NCI-H69 (cell line): ENCODE results near the gene EFNA2.

Experiments
- DNase-seq: peaks from one replicate; lab custom pipeline; 2025; lab: John Stamatoyannopoulos, UW

The EFNA2 gene

DNA sequence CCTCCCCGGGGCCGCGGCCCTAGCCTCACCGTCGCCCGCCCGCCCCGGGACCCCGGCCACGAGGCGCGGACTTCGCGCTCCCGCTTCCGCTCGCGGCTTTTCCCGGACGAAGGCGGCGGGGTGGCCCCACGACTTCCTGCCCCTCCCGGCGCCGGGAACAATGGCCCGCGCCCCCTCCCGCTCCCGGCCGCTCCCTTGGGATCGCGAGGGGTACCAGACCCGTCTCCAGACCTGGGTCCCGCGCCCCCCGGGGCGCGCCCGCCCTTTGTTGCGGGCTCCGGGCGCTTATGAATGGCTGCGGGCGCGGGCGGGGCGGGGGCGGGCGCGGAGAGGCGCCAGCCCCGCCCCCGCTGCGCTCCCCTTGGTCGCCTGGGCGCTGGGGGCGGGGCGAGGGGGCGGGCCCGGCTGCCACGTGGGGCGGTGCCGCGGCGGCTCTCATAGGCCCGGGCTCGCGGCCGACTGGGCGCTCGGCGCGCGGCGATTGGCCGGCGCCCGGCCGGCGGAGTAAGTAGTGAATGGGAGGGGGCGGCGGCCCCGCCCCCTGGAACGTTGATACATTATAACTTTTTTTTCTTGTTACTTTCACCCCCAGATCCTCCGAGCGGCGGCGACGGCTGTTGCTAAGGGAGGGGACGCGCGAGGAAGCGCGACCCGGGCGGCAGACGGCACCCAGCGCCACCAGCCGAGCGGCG is 36.2 kb upstream of the EFNA2 start:
- peak; percentile 99 for DNase-seq

DNA sequence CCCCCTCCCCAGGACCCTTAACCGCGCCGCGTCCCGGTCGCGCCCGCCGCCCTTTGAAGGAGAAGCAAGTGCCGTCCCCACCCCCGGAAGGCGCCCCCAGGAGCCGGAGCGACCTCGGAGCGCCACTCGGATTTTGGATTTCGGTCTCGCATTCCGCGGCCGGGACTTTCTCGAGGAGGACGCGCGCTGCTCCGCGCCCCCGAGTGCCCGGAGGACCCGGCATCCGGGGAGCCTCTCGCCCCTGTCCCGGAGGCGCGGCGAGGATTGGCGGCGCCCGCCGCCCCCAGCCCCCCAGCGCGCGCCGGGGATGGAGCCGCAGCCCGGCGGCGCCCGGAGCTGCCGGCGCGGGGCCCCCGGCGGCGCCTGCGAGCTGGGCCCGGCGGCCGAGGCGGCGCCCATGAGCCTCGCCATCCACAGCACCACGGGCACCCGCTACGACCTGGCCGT is 35.7 kb upstream of the EFNA2 start:
- no peak for DNase-seq

DNA sequence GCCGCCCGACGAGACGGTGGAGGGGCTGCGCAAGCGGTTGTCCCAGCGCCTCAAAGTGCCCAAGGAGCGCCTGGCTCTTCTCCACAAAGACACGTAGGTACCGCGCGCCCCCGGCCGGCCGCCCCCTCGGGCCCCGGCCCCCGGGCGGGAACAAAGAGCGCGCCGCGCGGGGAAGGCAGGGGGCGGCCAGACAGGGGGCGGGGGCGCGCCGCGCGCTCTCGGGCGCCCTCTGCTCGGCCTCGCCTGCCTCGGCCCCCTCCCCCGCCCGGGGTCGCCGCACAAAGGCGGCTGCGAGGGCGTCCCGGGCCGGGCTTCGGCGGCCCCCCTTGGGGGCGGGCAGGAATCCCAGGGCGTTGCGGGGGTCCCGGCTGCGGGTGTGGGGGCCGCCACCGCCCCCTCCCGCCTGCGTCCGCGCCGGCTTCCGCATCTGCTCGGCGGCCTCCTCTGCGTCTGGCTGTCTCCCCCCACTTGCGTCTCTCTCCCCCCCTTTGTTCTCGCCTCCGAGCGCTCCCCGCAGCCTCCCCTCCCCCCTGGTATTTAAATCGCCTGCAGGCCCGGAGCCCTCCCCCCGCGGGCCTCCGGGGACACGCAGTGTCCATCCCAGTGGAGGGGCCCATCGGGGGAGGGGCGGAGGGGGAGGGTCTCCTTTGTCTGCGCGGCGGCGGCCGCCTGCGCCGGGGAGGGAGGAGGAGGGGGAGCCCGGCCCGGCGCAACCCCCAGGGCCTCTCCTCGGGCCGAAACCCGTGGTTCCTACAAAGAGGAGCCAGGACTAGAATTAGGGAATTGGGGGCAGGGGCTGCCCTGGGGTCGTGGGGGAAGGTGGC is 35.0 kb upstream of the EFNA2 start:
- DNase-seq: peak; percentile 92

DNA sequence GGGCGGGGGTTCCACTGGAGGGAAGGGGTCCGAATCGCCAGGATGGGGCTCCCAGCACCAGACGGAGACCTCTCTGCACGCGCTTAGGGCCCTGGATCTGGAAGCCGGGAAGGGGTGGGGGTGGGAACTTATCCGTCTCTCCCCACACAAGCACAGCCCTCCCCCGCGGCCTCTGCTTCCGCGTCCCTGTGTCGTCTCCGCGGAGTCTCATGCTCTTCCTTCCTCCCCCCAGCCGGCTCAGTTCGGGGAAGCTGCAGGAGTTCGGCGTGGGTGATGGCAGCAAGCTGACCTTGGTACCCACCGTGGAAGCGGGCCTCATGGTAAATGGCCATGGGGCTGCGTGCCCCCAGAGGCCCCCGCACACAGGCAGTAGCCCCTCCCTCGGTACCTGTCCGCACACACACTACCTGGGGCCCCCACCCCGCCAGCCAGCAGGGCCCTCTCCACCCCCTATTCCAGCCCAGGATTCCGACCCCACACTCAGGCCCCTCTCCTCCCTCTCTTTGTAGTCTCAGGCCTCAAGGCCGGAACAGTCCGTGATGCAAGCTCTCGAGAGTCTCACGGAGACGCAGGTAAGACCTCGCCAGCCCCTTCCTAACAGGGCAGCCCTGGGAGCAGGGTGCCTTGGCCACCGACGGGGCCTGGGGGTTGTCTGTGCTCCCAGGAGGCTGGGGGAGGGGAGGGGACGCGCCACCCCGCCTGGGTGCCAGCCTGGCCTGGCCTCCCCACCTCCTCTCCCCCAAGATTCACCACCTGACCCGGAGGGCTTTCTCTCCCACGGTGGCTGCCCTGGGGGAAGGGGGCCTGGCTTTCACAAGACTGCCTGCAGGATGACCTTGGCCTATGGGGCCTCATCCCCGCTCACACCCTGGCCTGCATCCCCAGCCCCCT is 34.1 kb upstream of the EFNA2 start:
- peak; percentile 78 for DNase-seq

DNA sequence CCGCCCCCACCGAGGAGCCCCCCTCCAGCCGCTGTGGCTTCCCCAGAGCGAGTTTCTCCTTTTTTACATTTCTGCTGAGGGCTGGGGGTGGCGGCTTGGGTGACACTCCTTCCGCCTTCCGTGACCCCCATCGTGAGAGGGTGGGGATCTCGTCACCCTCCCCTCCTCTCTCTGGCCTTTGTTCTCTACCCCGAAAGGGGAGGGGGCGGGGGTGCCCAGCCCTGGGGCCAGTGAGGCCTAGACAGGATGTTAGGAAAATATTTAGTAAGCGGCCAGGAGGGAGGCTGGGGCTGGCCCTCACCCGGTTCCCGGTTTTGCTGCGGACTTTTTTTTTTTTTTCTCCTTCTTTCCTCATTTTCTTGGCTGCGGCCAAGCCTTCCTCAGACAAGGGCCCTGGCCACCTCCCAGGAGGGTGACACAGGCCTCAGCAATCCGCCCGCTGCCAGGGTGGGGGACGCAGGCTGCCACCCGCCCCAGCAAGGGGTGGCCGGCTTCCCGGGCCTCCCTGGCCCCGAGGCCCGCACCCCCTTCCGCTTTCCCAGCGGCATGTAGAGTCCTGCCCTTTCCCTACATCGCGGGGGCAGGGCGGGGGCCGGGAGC is 33.4 kb upstream of the EFNA2 start:
- peak; percentile 49 for DNase-seq

DNA sequence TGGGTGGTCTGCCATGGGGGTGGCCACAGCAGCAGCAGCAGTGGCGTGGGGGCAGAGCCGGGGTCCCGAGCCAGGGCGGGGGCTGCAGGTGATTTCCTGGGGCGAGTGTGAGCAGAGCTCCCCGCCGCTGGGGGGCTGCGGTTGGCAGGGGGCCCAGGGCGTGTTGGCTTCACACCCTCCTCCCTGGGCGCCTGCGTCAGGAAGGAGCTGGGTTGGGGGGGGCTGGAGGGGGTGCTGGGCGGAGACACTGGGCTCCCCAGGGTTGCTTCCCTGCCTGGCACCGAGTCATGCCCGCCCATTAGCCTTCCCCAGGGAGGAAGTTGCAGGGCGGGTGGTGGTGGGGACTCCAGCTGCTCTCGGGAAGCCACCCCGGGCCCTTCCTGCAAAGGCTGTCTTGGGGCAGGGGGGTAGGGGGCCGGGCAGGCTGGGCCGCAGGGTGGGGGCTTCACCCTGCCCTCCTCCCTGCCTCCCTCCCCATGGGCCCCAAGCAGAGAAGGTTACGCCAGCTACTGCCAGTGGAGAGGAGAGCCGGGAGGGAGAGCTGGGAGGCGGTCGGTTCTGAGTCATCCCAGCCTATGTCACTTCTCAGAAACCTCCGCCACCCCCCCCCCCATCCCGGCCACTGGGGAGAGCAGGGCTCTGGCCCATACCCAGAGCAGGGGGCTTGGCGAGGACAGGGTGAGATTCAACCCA is 32.7 kb upstream of the EFNA2 start:
- peak; percentile 66 for DNase-seq

DNA sequence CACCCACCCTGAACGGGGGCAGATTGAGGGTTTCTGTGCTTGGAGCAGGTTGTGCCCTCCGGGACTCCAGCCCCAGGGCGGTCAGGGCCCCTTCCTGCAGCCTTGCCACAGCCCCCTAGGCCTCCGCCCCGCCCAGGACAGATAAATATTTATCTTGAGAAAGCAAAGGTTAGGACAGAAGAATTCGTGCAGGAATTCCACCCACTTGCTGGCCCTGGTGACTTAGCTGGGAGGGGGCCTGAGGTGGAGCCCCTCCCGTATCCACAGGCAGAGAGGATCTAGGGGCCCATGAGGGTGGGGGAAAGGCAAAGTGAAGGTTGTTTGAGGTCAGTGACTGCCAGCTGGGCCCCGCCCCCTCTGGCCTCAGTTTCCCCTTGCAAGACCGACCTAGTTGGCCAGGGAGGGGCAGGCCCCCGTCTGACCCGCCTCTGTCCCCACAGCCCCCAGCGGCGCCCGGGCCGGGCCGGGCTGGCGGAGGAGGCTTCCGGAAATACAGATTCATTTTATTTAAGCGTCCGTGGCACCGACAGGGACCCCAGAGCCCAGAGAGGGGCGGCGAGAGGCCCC is 32.1 kb upstream of the EFNA2 start:
- no peak for DNase-seq

DNA sequence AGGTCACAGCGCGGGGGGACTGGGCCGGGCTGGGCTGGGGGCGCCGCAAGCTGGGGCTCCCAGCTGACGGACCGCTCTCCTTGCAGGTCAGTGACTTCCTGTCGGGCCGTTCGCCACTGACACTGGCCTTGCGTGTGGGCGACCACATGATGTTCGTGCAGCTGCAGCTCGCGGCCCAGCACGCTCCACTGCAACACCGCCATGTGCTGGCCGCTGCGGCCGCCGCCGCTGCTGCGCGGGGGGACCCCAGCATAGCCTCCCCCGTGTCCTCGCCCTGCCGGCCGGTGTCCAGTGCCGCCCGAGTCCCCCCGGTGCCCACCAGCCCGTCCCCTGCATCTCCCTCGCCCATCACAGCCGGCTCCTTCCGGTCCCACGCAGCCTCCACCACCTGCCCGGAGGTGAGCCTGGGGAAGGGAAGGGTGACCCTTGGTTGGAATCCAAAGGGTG is 31.6 kb upstream of the EFNA2 start:
- DNase-seq: no peak

DNA sequence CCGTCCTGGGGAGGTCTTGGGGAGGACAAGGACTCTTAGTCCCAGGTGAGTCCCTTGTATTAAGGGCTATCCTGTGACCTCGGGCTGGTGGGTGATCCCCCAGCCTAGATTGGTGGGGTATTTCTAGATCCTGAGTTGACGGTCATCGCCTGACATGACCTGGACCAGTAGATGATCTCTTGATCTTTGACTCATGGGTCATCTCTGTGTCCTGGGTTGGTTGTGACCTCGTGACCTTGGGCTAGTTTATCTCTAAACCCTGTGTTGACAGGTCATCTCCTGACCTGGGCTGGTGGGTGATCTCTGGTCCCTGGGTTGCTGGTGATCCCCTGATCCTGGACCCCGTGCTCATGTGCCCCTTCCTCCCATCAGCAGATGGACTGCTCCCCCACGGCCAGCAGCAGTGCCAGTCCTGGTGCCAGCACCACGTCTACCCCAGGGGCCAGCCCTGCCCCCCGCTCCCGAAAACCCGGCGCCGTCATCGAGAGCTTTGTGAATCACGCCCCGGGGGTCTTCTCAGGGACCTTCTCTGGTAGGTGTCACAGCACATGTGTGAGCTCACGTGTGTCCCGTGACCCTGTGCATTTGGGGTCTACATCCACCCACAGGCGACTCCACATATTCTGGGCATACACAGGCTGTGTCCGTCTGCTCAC is 31.0 kb upstream of the EFNA2 start:
- no peak for DNase-seq

DNA sequence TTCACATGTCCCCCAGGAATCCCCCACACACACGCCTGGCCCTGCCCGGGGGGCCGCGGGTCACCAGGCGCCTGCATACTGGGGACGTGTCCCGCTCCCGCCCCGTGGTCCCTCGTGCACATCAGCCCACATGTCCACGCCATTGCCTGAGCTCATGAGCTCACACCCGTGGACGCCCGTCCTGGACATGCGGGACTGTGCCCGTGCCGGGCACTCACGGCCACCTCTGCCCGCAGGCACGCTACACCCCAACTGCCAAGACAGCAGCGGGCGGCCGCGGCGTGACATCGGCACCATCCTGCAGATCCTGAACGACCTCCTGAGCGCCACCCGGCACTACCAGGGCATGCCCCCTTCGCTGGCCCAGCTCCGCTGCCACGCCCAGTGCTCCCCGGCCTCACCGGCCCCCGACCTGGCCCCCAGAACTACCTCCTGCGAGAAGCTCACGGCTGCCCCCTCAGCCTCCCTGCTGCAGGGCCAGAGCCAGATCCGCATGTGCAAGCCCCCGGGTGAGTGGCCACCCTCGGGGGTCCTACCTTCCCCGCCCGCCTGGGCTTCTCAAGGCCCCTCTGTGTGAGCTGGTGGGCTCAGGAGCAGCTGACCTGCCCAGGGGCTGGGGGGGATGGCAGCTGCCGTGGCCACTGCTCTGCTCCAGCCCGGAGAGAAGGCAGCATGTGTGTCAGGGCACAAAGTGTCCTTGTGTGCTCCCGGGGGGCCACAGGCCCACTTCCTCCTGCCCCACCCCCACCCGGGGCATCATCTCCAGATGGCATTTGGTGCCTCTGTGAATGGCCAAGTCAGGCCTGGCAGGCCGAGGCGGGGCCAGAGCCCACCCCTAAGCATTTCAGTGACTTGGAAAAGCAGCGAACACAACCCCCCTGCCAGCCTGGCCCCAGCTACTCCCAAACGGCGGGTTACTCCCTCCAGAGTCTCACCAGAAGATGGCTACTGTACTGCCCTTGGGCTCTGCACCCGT is 30.2 kb upstream of the EFNA2 start:
- no peak for DNase-seq

DNA sequence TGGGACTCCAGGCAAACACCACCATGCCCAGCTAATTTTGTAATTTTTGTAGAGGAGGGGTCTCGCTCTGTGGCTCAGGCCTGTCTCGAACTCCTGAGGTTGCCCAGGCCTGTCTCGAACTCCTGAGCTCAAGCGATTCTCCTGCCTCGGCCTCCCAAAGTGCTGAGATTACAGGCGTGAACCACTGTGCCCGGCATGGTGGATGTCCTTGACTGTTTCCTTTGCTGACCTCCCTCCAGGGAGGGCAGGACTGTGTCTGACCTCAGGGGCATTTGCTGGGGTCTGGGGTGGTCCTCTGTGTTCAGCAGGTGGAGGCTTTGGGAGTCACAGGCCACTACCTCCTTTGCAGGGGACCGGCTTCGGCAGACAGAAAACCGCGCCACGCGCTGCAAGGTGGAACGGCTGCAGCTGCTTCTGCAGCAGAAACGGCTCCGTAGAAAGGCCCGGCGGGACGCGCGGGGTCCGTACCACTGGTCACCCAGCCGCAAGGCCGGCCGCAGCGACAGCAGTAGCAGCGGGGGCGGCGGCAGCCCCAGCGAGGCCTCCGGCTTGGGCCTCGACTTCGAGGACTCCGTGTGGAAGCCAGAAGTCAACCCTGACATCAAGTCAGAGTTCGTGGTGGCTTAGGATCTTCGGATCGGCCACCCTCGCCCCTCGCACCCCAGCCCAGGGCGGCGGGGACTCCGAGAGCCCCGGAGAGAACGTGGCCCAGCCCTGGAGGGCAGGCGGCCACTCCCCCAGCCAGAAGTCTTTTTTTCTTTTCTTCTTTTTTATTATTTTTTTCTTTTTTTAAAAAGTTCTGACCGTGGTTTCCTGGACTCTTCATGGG is 28.8 kb upstream of the EFNA2 start:
- DNase-seq: no peak

DNA sequence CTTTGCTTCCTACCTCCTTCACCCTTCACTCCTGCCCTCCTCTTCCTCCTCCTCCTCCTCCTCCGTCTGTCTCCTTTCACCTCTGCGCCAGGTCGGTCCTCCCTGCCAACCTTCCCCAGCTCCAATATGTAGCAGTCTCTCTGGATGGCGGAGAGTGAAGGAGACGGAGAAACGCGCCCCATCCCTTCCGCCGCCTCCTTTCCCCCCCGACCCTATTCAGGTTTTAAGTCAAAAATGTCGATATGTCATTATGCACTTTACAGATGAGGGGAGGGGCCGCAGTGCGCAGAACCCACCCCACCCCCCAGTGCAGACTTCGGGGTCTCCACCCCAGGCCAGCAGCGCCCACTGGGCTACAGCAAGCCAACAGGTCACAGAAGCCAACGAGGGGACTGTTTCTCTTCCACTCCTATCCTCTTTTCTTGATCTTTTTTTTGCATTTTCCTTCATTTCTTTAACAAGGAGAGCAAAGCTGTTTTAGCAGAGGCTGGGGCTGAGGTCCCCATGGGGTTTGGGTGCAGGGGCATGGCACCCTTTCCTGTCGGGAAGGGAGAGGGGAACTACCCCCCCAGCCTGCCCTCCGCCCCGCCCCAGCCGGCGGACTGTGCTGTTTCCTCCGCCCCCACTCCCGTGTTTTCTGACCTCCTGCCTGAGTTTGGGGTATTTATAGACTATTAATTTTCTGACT is 28.1 kb upstream of the EFNA2 start:
- DNase-seq: no peak

DNA sequence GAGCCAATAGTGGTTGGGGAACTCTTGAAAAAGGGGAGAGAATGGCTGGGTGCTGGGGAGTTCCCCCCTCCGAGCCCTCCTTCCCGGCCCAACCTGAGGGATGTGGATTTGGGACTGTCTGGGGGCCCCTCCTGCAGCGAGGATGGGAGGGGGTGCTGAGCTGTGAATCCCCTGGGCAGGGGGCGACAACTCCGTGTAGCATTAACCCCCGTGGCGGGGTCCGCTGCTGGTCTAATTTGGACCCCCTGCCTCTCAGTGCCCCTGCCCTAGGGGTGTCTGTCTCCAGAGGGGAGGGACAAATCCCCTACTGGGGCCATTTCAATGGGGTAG is 27.5 kb upstream of the EFNA2 start:
- DNase-seq: no peak

DNA sequence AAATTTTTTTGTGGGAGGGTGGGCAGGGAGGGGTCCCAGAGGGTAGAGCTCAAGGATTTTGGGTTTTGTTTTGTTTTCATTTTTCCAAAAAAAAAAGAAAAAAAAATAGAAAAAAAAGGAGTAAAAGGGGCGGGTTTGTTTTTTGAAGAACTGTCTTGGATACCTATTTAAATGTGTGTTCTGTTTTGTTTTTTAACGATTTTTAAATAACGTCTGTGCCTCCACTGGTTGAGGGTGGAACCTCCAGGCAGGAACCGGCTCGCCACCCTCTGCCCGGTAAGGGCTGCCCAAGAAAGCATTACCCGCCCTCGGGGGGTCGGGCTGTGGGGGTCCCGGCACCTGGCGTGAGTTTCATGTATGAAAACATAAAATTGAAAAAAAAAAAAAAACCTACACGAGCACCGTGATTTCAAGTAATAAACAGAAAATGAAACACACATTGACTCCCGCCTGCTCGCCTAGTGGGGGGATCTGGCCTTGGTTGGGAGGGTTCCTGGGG is 26.9 kb upstream of the EFNA2 start:
- no peak for DNase-seq

DNA sequence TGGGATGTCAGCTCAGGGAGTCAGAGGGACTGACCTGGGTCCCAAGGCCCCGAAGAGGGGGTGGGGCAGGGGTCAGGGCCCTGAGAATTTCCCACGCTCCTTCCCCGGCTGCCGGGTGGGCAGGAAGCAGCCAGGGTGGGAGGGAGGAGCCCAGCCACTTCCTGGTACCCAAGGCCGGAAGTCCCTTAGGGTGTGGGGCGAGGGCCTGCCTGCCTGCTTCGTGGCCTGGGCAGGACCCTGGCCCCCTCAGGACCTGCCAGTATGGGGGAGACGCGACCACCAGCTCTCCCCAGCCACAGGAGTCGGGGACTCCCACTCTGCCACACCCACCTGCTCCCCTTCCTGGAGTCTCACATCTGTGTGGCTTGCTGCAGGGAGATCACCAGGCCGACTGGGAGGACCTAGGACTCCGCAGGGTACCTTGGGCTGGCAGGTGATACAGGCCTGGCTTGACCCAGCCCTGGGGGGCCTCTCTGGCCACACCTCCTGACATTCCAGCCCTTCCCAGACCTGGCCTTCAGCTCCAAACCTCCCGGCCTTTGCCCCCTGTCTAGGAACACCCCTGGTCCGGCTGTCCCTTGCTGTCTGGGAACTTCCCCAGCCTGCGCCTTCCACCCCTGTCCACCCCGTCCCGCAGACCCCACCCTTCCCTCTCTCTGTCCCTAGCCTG is 26.3 kb upstream of the EFNA2 start:
- peak; percentile 71 for DNase-seq

DNA sequence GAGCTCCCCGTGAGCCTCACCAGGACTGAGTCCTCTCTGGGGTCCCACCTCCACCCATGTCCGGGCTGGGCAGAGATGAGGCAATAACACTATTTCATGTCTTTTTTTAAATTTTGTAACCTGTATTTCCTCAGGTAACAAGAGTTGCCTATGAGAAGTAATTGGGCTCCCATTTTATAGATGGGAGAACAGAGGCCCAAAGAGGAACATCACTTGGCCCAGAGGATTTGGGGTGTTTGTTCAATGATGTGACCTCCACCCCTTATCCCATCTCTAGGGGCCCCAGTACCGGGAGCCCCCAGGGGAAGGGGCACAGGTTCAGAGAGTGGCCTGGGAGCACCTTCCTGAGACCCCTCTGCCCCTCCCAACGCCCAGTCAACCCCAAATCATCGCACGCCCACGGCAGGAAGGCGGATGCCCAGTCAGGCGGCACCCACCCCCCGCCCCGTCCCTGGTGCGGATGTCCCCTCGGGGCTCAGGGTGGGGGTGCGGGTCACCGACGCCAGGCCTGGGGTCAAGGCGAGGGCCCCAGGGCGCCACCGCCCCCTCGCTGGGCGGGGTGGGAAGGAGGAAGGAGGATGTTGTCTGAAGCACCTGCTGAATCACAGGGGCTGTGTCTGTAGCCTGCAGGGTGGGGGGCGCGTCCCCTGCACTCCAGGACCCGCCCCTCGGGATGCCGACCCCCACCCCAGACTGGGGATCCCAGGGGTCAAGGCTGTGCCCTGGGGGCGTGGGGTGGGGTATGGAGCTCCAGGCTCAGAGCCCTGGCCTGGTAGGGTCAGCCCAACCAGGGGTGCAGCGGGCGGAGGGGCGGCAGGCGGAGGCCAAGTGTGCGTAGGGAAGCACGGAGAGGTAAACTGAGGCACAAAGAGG is 25.6 kb upstream of the EFNA2 start:
- DNase-seq: peak; percentile 61
